HepG2 (cell line): ENCODE data around the gene SKIDA1. TPM values are rescaled to one million over a fixed set of nuclear protein-coding genes. Genes with fewer than 3 reads are reported as not detected.

Experiments used
- ARNT2 ChIP-seq: sonication (generic); formaldehyde crosslinking; IDR thresholded peaks from 2 replicates; pipeline ENCODE4 v1.8.0; 2022; ENCODE audit warnings: mild to moderate bottlenecking, low read depth, missing genetic modification reagents, moderate library complexity
- HMG20A ChIP-seq: IDR thresholded peaks from 2 replicates; pipeline ENCODE4 v1.6.1; 2016; ENCODE audit warnings: borderline replicate concordance
- HNF4G ChIP-seq, 2 experiments: sonication (generic) in 1 of 2; formaldehyde crosslinking in 1 of 2; IDR thresholded peaks; 2 replicates each; pipeline versions ENCODE4 v1.4.0 to v1.6.1; 2011 to 2020; ENCODE audit warnings: borderline replicate concordance in 2 of 2, low read depth in 2 of 2, mild to moderate bottlenecking in 2 of 2, low read length in 1 of 2, missing genetic modification reagents in 1 of 2, moderate library complexity in 1 of 2
- HOXA3 ChIP-seq: sonication (generic); formaldehyde crosslinking; IDR thresholded peaks from 2 replicates; pipeline ENCODE4 v1.5.0; 2020; ENCODE audit warnings: missing genetic modification reagents
- HOXD1 ChIP-seq: sonication (generic); formaldehyde crosslinking; IDR thresholded peaks from 2 replicates; pipeline ENCODE4 v1.5.0; 2020; ENCODE audit warnings: missing genetic modification reagents
- IKZF1 ChIP-seq: fragments of 450-650 bp; IDR thresholded peaks from 2 replicates; pipeline ENCODE4 v1.7.1; 2016
- MTA1 ChIP-seq: sonication (generic); formaldehyde crosslinking; IDR thresholded peaks from 2 replicates; pipeline ENCODE4 v1.4.0; 2020; ENCODE audit warnings: missing genetic modification reagents, mild to moderate bottlenecking, borderline replicate concordance
- MYNN ChIP-seq: sonication (generic); formaldehyde crosslinking; IDR thresholded peaks from 2 replicates; pipeline ENCODE4 v1.4.0; 2020; ENCODE audit warnings: mild to moderate bottlenecking, low read depth, missing genetic modification reagents
- NAIF1 ChIP-seq: sonication (generic); formaldehyde crosslinking; IDR thresholded peaks from 2 replicates; pipeline ENCODE4 v1.5.0; 2020; ENCODE audit warnings: mild to moderate bottlenecking, missing genetic modification reagents, borderline replicate concordance
- NFE2 ChIP-seq: sonication (generic); formaldehyde crosslinking; IDR thresholded peaks from 2 replicates; pipeline ENCODE4 v1.4.0; 2020; ENCODE audit warnings: missing genetic modification reagents
- SIN3B ChIP-seq: fragments of 150-350 bp; IDR thresholded peaks from 2 replicates; pipeline ENCODE4 v1.6.1; 2014; ENCODE audit warnings: low read length
- SP4 ChIP-seq: sonication (generic); formaldehyde crosslinking; IDR thresholded peaks from 2 replicates; pipeline ENCODE4 v1.8.1; 2023; ENCODE audit warnings: mild to moderate bottlenecking, missing genetic modification reagents
- TARDBP ChIP-seq: sonication (generic); formaldehyde crosslinking; IDR thresholded peaks from 2 replicates; pipeline ENCODE4 v1.8.0; 2022; ENCODE audit warnings: mild to moderate bottlenecking, missing genetic modification reagents
- TCF7 ChIP-seq: sonication (generic); IDR thresholded peaks from 2 replicates; pipeline ENCODE4 v1.6.1; 2016; ENCODE audit warnings: antibody characterized with exemption, low read depth
- ZHX1 ChIP-seq: sonication (generic); formaldehyde crosslinking; IDR thresholded peaks from 2 replicates; pipeline ENCODE4 v1.8.1; 2022; ENCODE audit warnings: low read depth, mild to moderate bottlenecking, missing genetic modification reagents
- ZNF256 ChIP-seq: sonication (generic); formaldehyde crosslinking; conservative IDR thresholded peaks from 2 replicates; pipeline ENCODE4 v1.4.0; 2020; ENCODE audit warnings: missing genetic modification reagents
- ZNF282 ChIP-seq: fragments of 450-650 bp; IDR thresholded peaks from 2 replicates; pipeline ENCODE4 v1.6.1; 2018; ENCODE audit not compliant: partially characterized antibody
- ZNF644 ChIP-seq: IDR thresholded peaks from 2 replicates; pipeline ENCODE4 v1.6.1; 2016; ENCODE audit warnings: low read depth
- ZNF7 ChIP-seq: IDR thresholded peaks from 2 replicates; pipeline ENCODE4 v1.6.1; 2016; ENCODE audit warnings: missing biosample characterization, missing genetic modification reagents
- ZNF775 ChIP-seq: sonication (generic); formaldehyde crosslinking; IDR thresholded peaks from 2 replicates; pipeline ENCODE4 v1.4.0; 2020; ENCODE audit warnings: missing genetic modification reagents, mild to moderate bottlenecking, moderate library complexity, borderline replicate concordance
- polyA plus RNA-seq, 8 experiments: library from polyadenylated mRNA; depleted of rRNA in 3 of 8; stranded (reverse) in 7 of 8; unstranded in 1 of 8; fragments of >200 nt; fragmentation: Illumina TruSeq in 4 of 8; extraction: Trizol in 4 of 8; gene quantifications; 2 replicates each; pipeline versions ENCODE4 v1.2.1 to v1.2.3, GENCODE V29; 2011 to 2016; ENCODE audit warnings: low read depth in 4 of 8, missing spikeins in 1 of 8, mixed read lengths in 1 of 8; ENCODE audit not compliant: insufficient read depth in 1 of 8
- total RNA-seq, 5 experiments: library from RNA; depleted of rRNA; stranded (reverse); fragments of >200 nt; fragmentation: Illumina TruSeq; extraction: Trizol; gene quantifications; 2 replicates each; pipeline ENCODE4 v1.2.3, GENCODE V29; 2016; ENCODE audit warnings: low read depth in 1 of 5
- TF ChIP-seq, protein P1 (sequence below): sonication (generic); formaldehyde crosslinking; IDR thresholded peaks from 2 replicates; pipeline ENCODE4 v1.9.0; 2021; ENCODE audit warnings: mild to moderate bottlenecking, missing genetic modification reagents

The SKIDA1 gene
- total and polyA plus RNA-seq, 2 of the 13 experiments (the other 11 are each of a cell fraction or from before 2014, with no cell fraction given) = 0.73 to 1.5 TPM

GRCh38 chr10:21495752-21496342 is 29.6 kb downstream of the SKIDA1 start (continued):
- TF ChIP-seq, protein P1, sequence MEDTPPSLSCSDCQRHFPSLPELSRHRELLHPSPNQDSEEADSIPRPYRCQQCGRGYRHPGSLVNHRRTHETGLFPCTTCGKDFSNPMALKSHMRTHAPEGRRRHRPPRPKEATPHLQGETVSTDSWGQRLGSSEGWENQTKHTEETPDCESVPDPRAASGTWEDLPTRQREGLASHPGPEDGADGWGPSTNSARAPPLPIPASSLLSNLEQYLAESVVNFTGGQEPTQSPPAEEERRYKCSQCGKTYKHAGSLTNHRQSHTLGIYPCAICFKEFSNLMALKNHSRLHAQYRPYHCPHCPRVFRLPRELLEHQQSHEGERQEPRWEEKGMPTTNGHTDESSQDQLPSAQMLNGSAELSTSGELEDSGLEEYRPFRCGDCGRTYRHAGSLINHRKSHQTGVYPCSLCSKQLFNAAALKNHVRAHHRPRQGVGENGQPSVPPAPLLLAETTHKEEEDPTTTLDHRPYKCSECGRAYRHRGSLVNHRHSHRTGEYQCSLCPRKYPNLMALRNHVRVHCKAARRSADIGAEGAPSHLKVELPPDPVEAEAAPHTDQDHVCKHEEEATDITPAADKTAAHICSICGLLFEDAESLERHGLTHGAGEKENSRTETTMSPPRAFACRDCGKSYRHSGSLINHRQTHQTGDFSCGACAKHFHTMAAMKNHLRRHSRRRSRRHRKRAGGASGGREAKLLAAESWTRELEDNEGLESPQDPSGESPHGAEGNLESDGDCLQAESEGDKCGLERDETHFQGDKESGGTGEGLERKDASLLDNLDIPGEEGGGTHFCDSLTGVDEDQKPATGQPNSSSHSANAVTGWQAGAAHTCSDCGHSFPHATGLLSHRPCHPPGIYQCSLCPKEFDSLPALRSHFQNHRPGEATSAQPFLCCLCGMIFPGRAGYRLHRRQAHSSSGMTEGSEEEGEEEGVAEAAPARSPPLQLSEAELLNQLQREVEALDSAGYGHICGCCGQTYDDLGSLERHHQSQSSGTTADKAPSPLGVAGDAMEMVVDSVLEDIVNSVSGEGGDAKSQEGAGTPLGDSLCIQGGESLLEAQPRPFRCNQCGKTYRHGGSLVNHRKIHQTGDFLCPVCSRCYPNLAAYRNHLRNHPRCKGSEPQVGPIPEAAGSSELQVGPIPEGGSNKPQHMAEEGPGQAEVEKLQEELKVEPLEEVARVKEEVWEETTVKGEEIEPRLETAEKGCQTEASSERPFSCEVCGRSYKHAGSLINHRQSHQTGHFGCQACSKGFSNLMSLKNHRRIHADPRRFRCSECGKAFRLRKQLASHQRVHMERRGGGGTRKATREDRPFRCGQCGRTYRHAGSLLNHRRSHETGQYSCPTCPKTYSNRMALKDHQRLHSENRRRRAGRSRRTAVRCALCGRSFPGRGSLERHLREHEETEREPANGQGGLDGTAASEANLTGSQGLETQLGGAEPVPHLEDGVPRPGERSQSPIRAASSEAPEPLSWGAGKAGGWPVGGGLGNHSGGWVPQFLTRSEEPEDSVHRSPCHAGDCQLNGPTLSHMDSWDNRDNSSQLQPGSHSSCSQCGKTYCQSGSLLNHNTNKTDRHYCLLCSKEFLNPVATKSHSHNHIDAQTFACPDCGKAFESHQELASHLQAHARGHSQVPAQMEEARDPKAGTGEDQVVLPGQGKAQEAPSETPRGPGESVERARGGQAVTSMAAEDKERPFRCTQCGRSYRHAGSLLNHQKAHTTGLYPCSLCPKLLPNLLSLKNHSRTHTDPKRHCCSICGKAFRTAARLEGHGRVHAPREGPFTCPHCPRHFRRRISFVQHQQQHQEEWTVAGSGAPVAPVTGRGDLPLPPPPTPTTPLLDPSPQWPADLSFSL = peak; percentile 73
- TF ChIP-seq TARDBP (CRISPR knock-in tag) (peak; percentile 97), HNF4G (IDR thresholded peaks at IDR 0.05; ENCODE audit: borderline replicate concordance, low read depth, low read length) (peak; percentile 99), HNF4G (CRISPR knock-in tag; IDR thresholded peaks at IDR 0.05; ENCODE audit: borderline replicate concordance, low read depth) (peak; percentile 97), NFE2 (CRISPR knock-in tag) (no peak), HMG20A (CRISPR knock-in tag) (peak; percentile 59; the same call in 1 of the 2 replicates), TCF7 (no peak), ZNF775 (CRISPR knock-in tag) (no peak), HOXD1 (CRISPR knock-in tag) (no peak), HOXA3 (CRISPR knock-in tag) (peak; percentile 93), ARNT2 (CRISPR knock-in tag) (peak; percentile 98), SIN3B (peak; percentile 70), SP4 (CRISPR knock-in tag) (peak; percentile 76), NAIF1 (CRISPR knock-in tag) (no peak), ZHX1 (CRISPR knock-in tag) (peak; percentile 91; the same call in 1 of the 2 replicates), ZNF644 (CRISPR knock-in tag) (no peak), ZNF7 (CRISPR knock-in tag) (no peak), MTA1 (CRISPR knock-in tag) (peak; percentile 83; the same call in 1 of the 2 replicates), ZNF256 (no peak; the same call in 1 of the 2 replicates), MYNN (peak; percentile 73; the same call in 1 of the 2 replicates), IKZF1 (no peak), ZNF282 (no peak)
